ENCODE data around the gene RNF208. TPM values are rescaled to one million over a fixed set of nuclear protein-coding genes. Genes with fewer than 3 reads are reported as not detected.
A peak's percentile ranks its signal among the peaks of the same experiment; 100 is the strongest.

Gene RNF208
- total and polyA plus RNA-seq, 9 of the 15 experiments (the other 6 are each of a cell fraction or from before 2014, with no cell fraction given): 0.15 to 6.9 (median 0.50) TPM; not detected in 2

- TF ChIP-seq ZFP36 (IDR thresholded peaks at IDR 0.05; ENCODE audit: low read depth, low read length, partially characterized antibody) (no peak), ZNF282 (CRISPR knock-in tag; IDR thresholded peaks at IDR 0.05) (0 out of 2 replicates have a peak, but pooled peaks have one; percentile 72), ELF1 (tag; IDR thresholded peaks at IDR 0.05) (no peak), MITF (IDR thresholded peaks at IDR 0.05) (peak; percentile 33; the same call in 1 of the 2 replicates), TAF7 (tag; IDR thresholded peaks at IDR 0.05) (no peak), POU5F1 (IDR thresholded peaks at IDR 0.05; ENCODE audit: borderline replicate concordance, low read depth, low read length, partially characterized antibody) (no peak), ZNF146 (CRISPR knock-in tag; IDR thresholded peaks at IDR 0.05; ENCODE audit: unreplicated experiment) (no peak), ZNF644 (tag; IDR thresholded peaks at IDR 0.05; ENCODE audit: low read depth) (no peak), NR2F6 (CRISPR knock-in tag; IDR thresholded peaks at IDR 0.05) (no peak), TARDBP (IDR thresholded peaks at IDR 0.05) (peak; percentile 89), CREM (IDR thresholded peaks at IDR 0.05; ENCODE audit: low read depth) (peak; percentile 51), MECOM (CRISPR knock-in tag; IDR thresholded peaks at IDR 0.05) (no peak), ZNF766 (CRISPR knock-in tag; conservative IDR thresholded peaks at IDR 0.05) (no peak), NFXL1 (CRISPR knock-in tag; IDR thresholded peaks at IDR 0.05) (no peak), E2F3 (CRISPR knock-in tag; IDR thresholded peaks at IDR 0.05) (0 out of 2 replicates have a peak, but pooled peaks have one; percentile 69), COPS2 (conservative IDR thresholded peaks at IDR 0.05) (no peak), RFX7 (CRISPR knock-in tag; IDR thresholded peaks at IDR 0.05) (no peak), TCF7 (IDR thresholded peaks at IDR 0.05; ENCODE audit: borderline replicate concordance) (no peak), ZNF253 (CRISPR knock-in tag; conservative IDR thresholded peaks at IDR 0.05) (no peak), FOXK2 (conservative IDR thresholded peaks at IDR 0.05 in 1 of 2, IDR thresholded peaks at IDR 0.05 in 1 of 2; ENCODE audit: low read depth in 2 of 2) (no peak), FOXM1 (IDR thresholded peaks at IDR 0.05; ENCODE audit: low read depth) (no peak), FOXM1 (CRISPR knock-in tag; IDR thresholded peaks at IDR 0.05; ENCODE audit: low read depth) (no peak), IRF1 (CRISPR knock-in tag; IDR thresholded peaks at IDR 0.05; ENCODE audit: borderline replicate concordance) (no peak), SLC30A9 (CRISPR knock-in tag; IDR thresholded peaks at IDR 0.05) (no peak), NONO (IDR thresholded peaks at IDR 0.05; ENCODE audit: low read depth in 2 of 2, low read length in 1 of 2) (peak in 1 of 2 experiments; percentile 69; a peak in 2 of 4 replicates), ATF4 (CRISPR knock-in tag; IDR thresholded peaks at IDR 0.05) (no peak), ZBTB17 (CRISPR knock-in tag; IDR thresholded peaks at IDR 0.05) (peak; percentile 91), SMARCC2 (IDR thresholded peaks at IDR 0.05; ENCODE audit: low read depth) (no peak), CREBBP (IDR thresholded peaks at IDR 0.05; ENCODE audit: low read depth, low read length) (no peak), FOXJ2 (tag; IDR thresholded peaks at IDR 0.05) (peak; percentile 99)
These were observed 18.3 kb upstream of the RNF208 start (continued) for GRCh38 chr9:137240318-137240840.

Measured in K562 (cell line).